Testis (tissue), 3 donors: ENCODE measurements around the gene CTIF. TPM values are rescaled to one million over a fixed set of nuclear protein-coding genes. Genes with fewer than 3 reads are reported as not detected.

Experiments used
- DNase-seq: peaks from one replicate; pipeline ENCODE4 v3.0.0-alpha.2; 2019
- H3K27ac ChIP-seq, 2 donors: fragments of 200-600 bp; sonication (generic); one replicate each; pipeline ENCODE4 v1.5.1; 2019
- H3K27me3 ChIP-seq: fragments of 200-600 bp; sonication (generic); one replicate; pipeline ENCODE4 v1.5.1; 2019
- H3K36me3 ChIP-seq: fragments of 200-600 bp; sonication (generic); one replicate; pipeline ENCODE4 v1.5.1; 2017; ENCODE audit warnings: low read depth; ENCODE audit errors: missing control alignments
- H3K4me1 ChIP-seq: fragments of 200-600 bp; sonication (generic); one replicate; pipeline ENCODE4 v1.5.1; 2019
- H3K4me3 ChIP-seq, 2 donors: fragments of 200-600 bp; sonication (generic); one replicate each; pipeline ENCODE4 v1.5.1; 2017 to 2019
- H3K9me3 ChIP-seq: fragments of 200-600 bp; sonication (generic); one replicate; pipeline ENCODE4 v1.5.1; 2017
- POLR2A ChIP-seq: fragments of 450-650 bp; IDR thresholded peaks from one replicate; pipeline ENCODE4 v1.6.1; 2017; ENCODE audit warnings: antibody characterized with exemption, mild to moderate bottlenecking, moderate library complexity
- WGBS, 2 donors: methylation state at CpG; one replicate each; pipeline ENCODE4 v1.1.5; 2018; 5-methylcytosine and 5-hydroxymethylcytosine counted together
- intact Hi-C: fragments of 100-400 bp; cut with DNase I; formaldehyde crosslinking; loops from one replicate; pipeline ENCODE4 v1.15.1; 2023; ENCODE audit warnings: low total_unique reads
- polyA plus RNA-seq: library from polyadenylated mRNA; stranded (reverse); fragments of 350-450 nt; fragmentation: Illumina TruSeq; extraction: RNeasy Lipid Tissue Mini Kit (QIAGEN cat#74804); gene quantifications from one replicate; pipeline ENCODE4 v1.2.3, GENCODE V29; 2014; ENCODE audit warnings: low read depth, low replicate concordance; ENCODE audit not compliant: insufficient read depth
- total RNA-seq, 2 donors: library from RNA; depleted of rRNA; stranded (reverse); fragments of >200 nt; gene quantifications; one replicate each; pipeline ENCODE4 v1.2.3, GENCODE V29; 2016
- TF ChIP-seq, protein P1 (sequence below), 3 experiments: fragments of 450-650 bp in 2 of 3; fragments of 200-600 bp in 1 of 3; sonication (generic) in 1 of 3; IDR thresholded peaks; one replicate each; pipeline ENCODE4 v1.5.1; 2016 to 2019; ENCODE audit warnings: antibody characterized with exemption in 3 of 3, mild to moderate bottlenecking in 2 of 3, moderate library complexity in 1 of 3

CTIF gene
- total and polyA plus RNA-seq, 3 donors from 2014 or later: 33.8 to 41.5 (median 35.6) TPM

- 53 to 55% methylated on average over 7 of the region's 7 CpGs for WGBS, 2 donors
- no peaks in the 10 kb centered on the region for H3K9me3 ChIP-seq
- peak overlapping the region in 1 of 2 donors; percentile 67 for H3K27ac ChIP-seq
- intact Hi-C loops: no loop called here
- DNase-seq: peak; percentile 39
- no peaks in the 10 kb centered on the region for H3K36me3 ChIP-seq
- TF ChIP-seq, protein P1, sequence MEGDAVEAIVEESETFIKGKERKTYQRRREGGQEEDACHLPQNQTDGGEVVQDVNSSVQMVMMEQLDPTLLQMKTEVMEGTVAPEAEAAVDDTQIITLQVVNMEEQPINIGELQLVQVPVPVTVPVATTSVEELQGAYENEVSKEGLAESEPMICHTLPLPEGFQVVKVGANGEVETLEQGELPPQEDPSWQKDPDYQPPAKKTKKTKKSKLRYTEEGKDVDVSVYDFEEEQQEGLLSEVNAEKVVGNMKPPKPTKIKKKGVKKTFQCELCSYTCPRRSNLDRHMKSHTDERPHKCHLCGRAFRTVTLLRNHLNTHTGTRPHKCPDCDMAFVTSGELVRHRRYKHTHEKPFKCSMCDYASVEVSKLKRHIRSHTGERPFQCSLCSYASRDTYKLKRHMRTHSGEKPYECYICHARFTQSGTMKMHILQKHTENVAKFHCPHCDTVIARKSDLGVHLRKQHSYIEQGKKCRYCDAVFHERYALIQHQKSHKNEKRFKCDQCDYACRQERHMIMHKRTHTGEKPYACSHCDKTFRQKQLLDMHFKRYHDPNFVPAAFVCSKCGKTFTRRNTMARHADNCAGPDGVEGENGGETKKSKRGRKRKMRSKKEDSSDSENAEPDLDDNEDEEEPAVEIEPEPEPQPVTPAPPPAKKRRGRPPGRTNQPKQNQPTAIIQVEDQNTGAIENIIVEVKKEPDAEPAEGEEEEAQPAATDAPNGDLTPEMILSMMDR (IDR thresholded peaks at IDR 0.05): no peak
- TF ChIP-seq POLR2A: no peak
- H3K4me1 ChIP-seq: peaks cover 22% of the 10 kb centered on the region
- no peak overlapping the region for H3K4me3 ChIP-seq
- H3K27me3 ChIP-seq: no peaks in the 10 kb centered on the region
Measured at GRCh38 chr18:48851599-48851960, 312.7 kb downstream of the CTIF start.

- no peak for TF ChIP-seq POLR2A
- TF ChIP-seq, protein P1 (IDR thresholded peaks at IDR 0.05): no peak
- no peak for DNase-seq
- 90 to 96% methylated on average over 6 of the region's 6 CpGs for WGBS, 2 donors
- intact Hi-C loops: no loop called here
- Histone ChIP-seq H3K4me3 (no peak overlapping the region), H3K27me3 (no peaks in the 10 kb centered on the region), H3K4me1 (peaks cover 22% of the 10 kb centered on the region), H3K27ac (no peak overlapping the region), H3K9me3 (no peaks in the 10 kb centered on the region), H3K36me3 (no peaks in the 10 kb centered on the region)
Measured at GRCh38 chr18:48852292-48852691, 313.5 kb downstream of the CTIF start.

DNA sequence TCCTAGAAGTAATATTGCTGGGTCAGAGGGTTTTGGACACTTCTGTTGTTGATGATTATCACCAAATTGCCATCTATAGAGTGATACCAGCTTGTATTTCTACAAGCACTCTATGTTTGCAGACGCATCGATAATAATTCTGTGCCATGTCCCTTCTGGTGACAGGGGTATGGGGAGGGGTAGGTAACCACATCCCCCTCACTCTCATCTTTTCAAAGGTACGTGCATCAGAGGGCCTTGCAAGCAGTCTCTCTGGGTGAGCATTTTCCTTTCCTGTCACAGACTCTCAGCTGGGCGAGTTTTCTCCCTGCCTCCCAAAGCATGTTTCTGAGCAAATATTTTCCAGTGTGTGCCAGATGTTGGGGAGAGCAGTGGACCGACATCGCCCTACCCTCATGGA, 314.0 kb downstream of the CTIF start:
- H3K36me3 ChIP-seq: no peaks in the 10 kb centered on the region
- peaks cover 22% of the 10 kb centered on the region for H3K4me1 ChIP-seq
- no peak for DNase-seq
- H3K9me3 ChIP-seq: no peaks in the 10 kb centered on the region
- H3K27ac ChIP-seq: no peak overlapping the region
- 91 to 94% methylated on average over 6 of the region's 6 CpGs for WGBS, 2 donors
- H3K4me3 ChIP-seq: no peak overlapping the region
- no peaks in the 10 kb centered on the region for H3K27me3 ChIP-seq
- TF ChIP-seq, protein P1 (IDR thresholded peaks at IDR 0.05): no peak
- TF ChIP-seq POLR2A: no peak
- intact Hi-C loops: no loop called here

DNA sequence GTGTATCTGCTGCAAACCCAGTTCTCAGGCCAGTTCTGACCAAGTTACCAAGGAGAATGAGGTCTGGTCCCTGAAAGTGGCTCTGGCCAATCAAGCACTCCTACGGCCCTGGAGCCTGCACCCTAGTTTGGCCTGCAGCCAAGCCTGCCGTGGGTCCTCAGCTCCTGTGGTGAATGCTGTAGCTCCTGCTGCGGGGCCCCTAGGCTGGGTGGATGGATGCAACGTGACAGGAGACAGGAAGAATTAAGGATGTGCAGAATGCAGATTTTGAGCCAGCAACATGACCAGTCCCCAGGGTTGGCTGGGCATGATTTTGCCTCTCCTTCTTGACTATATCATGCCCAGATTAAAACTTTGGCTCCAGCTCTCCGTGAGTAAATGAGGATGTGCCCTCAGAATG, 314.8 kb downstream of the CTIF start:
- WGBS, 2 donors: 71 to 77% methylated on average over 3 to 5 of the region's 5 CpGs
- H3K27ac ChIP-seq: no peak overlapping the region
- no peaks in the 10 kb centered on the region for H3K9me3 ChIP-seq
- H3K27me3 ChIP-seq: no peaks in the 10 kb centered on the region
- H3K36me3 ChIP-seq: no peaks in the 10 kb centered on the region
- intact Hi-C loops: no loop called here
- TF ChIP-seq, protein P1 (IDR thresholded peaks at IDR 0.05): no peak
- TF ChIP-seq POLR2A: no peak
- no peak for DNase-seq
- H3K4me3 ChIP-seq: no peak overlapping the region
- peaks cover 14% of the 10 kb centered on the region for H3K4me1 ChIP-seq

DNA sequence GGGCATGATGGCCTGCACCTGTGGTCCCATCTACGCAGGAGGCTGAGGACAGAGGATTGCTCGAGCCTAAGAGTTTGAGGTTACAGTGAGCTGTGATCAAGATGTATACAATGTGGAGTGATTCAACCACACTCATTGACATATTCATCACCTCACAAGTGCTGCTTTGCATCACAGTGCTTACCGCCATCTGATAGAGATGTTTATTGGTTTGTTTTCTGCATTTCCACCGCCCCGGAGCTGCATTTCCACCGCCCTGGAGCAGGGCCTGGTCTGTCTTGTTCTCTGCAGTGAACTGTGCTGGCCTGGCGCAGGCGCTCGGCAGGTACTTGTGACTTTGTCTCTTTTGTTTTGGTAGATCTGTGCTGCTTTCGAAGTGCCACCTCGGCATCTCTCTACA, 315.9 kb downstream of the CTIF start:
- no peaks in the 10 kb centered on the region for H3K9me3 ChIP-seq
- 93 to 94% methylated on average over 11 of the region's 11 CpGs for WGBS, 2 donors
- intact Hi-C loops: no loop called here
- H3K4me1 ChIP-seq: peaks cover 10% of the 10 kb centered on the region
- H3K27me3 ChIP-seq: no peaks in the 10 kb centered on the region
- no peak for DNase-seq
- H3K36me3 ChIP-seq: no peaks in the 10 kb centered on the region
- no peak overlapping the region for H3K27ac ChIP-seq
- TF ChIP-seq, protein P1 (IDR thresholded peaks at IDR 0.05): no peak
- no peak for TF ChIP-seq POLR2A
- no peak overlapping the region for H3K4me3 ChIP-seq
